Posterior cingulate gyrus (tissue), 11 donors: Measurements from ENCODE around the gene SCGN.
A peak's percentile ranks its signal among the peaks of the same experiment; 100 is the strongest.

Source experiments
- DNase-seq, 10 donors: peaks; one replicate each; pipeline versions ENCODE4 v3.0.0 to v3.0.0-alpha.2; 2020 to 2021; ENCODE audit warnings: mixed read lengths in 3 of 10
- intact Hi-C: fragments of 100-400 bp; cut with DNase I; formaldehyde crosslinking; loops from one replicate; pipeline ENCODE4 v1.15.1; 2023

The SCGN gene

GRCh38 chr6:25652007-25652515, at the start of gene SCGN:
TSS of gene SCGN (plus strand) at chr6:25652215. CDS start at chr6:25652404, 189 bp downstream.
- intact Hi-C loops = no loop called here
- peak in 8 of 10 donors; percentile 10 to 79 (median 16) for DNase-seq

- intact Hi-C loops = loop anchor here (2.0 to 5.0 kb wide), 2 partner anchors 325 to 380 kb away; partner anchors contain the start of gene CARMIL1
- DNase-seq = no peak
Observed at GRCh38 chr6:25602674-25602982, 49.4 kb upstream of the SCGN start.

- intact Hi-C loops = loop anchor here (2.0 to 5.0 kb wide), 2 partner anchors 326 to 380 kb away; partner anchors contain the start of gene CARMIL1
- no peak for DNase-seq
Observed at GRCh38 chr6:25603251-25603650, 48.8 kb upstream of the SCGN start.

GRCh38 chr6:25606151-25606550, 45.9 kb upstream of the SCGN start:
- DNase-seq = no peak
- intact Hi-C loops = no loop called here

- intact Hi-C loops = no loop called here
- no peak for DNase-seq
Observed at GRCh38 chr6:25608558-25609174, 43.3 kb upstream of the SCGN start.

- intact Hi-C loops = no loop called here
- DNase-seq = no peak
Observed at GRCh38 chr6:25612666-25613065, 39.3 kb upstream of the SCGN start.

GRCh38 chr6:25613415-25613814, 38.6 kb upstream of the SCGN start:
- intact Hi-C loops = no loop called here
- no peak for DNase-seq

GRCh38 chr6:25614052-25614451, 38.0 kb upstream of the SCGN start:
- intact Hi-C loops = no loop called here
- DNase-seq = no peak

- intact Hi-C loops = no loop called here
- DNase-seq = no peak
Observed at GRCh38 chr6:25615471-25615870, 36.5 kb upstream of the SCGN start.

GRCh38 chr6:25617997-25618396, 34.0 kb upstream of the SCGN start:
- no peak for DNase-seq
- intact Hi-C loops = no loop called here

GRCh38 chr6:25619217-25619616, 32.8 kb upstream of the SCGN start:
- no peak for DNase-seq
- intact Hi-C loops = no loop called here

GRCh38 chr6:25620391-25620790, 31.6 kb upstream of the SCGN start:
- no peak for DNase-seq
- intact Hi-C loops = no loop called here

- intact Hi-C loops = no loop called here
- DNase-seq = no peak
Observed at GRCh38 chr6:25623065-25623464, 28.9 kb upstream of the SCGN start.

- intact Hi-C loops = no loop called here
- DNase-seq = no peak
Observed at GRCh38 chr6:25623879-25624278, 28.1 kb upstream of the SCGN start.

GRCh38 chr6:25627001-25627400, 25.0 kb upstream of the SCGN start:
- no peak for DNase-seq
- intact Hi-C loops = no loop called here

GRCh38 chr6:25628471-25629197, 23.4 kb upstream of the SCGN start:
- intact Hi-C loops = no loop called here
- DNase-seq = no peak

- no peak for DNase-seq
- intact Hi-C loops = no loop called here
Observed at GRCh38 chr6:25629198-25629576, 22.8 kb upstream of the SCGN start.

GRCh38 chr6:25630508-25631278, 21.3 kb upstream of the SCGN start:
- DNase-seq = no peak
- intact Hi-C loops = no loop called here

GRCh38 chr6:25635886-25636317, 16.1 kb upstream of the SCGN start:
- no peak for DNase-seq
- intact Hi-C loops = no loop called here

- no peak for DNase-seq
- intact Hi-C loops = no loop called here
Observed at GRCh38 chr6:25637211-25637610, 14.8 kb upstream of the SCGN start.

GRCh38 chr6:25637960-25638434, 14.0 kb upstream of the SCGN start:
- DNase-seq = no peak
- intact Hi-C loops = no loop called here
